ENCODE measurements around the gene METAP1. TPM values are rescaled to one million over a fixed set of nuclear protein-coding genes. Genes with fewer than 3 reads are reported as not detected.
"Not testable (repeated sequence)": the region's sequence is repeated elsewhere in the genome, so short reads cannot be mapped to it uniquely, and the experiment has no call there.

METAP1 gene
- total RNA-seq, 4 donors from 2014 or later: 37.9 to 87.6 (median 45.9) TPM

DNA sequence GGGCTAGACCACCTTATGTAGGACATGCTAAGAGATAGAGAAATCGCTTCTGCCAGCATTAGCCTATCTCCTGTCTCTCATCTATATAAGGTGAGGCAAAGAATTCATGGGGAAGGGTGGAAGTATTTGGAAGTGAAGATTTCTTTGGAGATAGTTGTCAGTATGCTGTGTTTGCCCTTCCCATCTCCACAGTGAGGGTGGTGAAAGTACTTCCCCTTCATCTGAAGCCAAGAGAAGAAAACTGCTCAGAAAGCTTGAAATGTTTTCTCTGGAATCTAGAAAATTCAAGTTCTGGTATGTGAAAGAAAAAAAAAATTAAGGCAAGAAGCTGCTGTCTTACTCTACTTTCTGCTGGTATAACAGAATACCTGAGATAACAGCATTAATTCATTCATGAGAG, 105.4 kb downstream of the METAP1 start:
- H3K36me3 ChIP-seq: no peaks in the 10 kb centered on the region
- no peaks in the 10 kb centered on the region for H3K4me1 ChIP-seq
- no peak for TF ChIP-seq EP300 (IDR thresholded peaks at IDR 0.05)
- no peak for TF ChIP-seq POLR2A (IDR thresholded peaks at IDR 0.05)
- TF ChIP-seq CTCF (IDR thresholded peaks at IDR 0.05): no peak
- no peak for TF ChIP-seq POLR2AphosphoS5 (IDR thresholded peaks at IDR 0.05)
- H3K9me3 ChIP-seq: no peaks in the 10 kb centered on the region
- 90% methylated on average over 1 of the region's 1 CpG; no CpG with 5 or more reads in 1 of the 2 donors for WGBS, 2 donors (ENCODE audit: low coverage in 1 of 2)
- ATAC-seq: no peak
- no peak overlapping the region for H3K4me3 ChIP-seq
- no peak overlapping the region for H3K27ac ChIP-seq
- H3K27me3 ChIP-seq: no peaks in the 10 kb centered on the region

GRCh38 chr4:99102634-99103033, 107.1 kb downstream of the METAP1 start:
- H3K27me3 ChIP-seq: no peaks in the 10 kb centered on the region
- no peak overlapping the region for H3K4me3 ChIP-seq
- no peak overlapping the region for H3K27ac ChIP-seq
- no peaks in the 10 kb centered on the region for H3K9me3 ChIP-seq
- H3K4me1 ChIP-seq: no peaks in the 10 kb centered on the region
- no peak for ATAC-seq
- H3K36me3 ChIP-seq: no peaks in the 10 kb centered on the region
- TF ChIP-seq POLR2AphosphoS5 (IDR thresholded peaks at IDR 0.05) (no peak), POLR2A (IDR thresholded peaks at IDR 0.05) (no peak), EP300 (IDR thresholded peaks at IDR 0.05) (no peak), CTCF (IDR thresholded peaks at IDR 0.05) (no peak)
- WGBS, 2 donors (ENCODE audit: low coverage in 1 of 2): 95% methylated on average over 2 of the region's 2 CpGs; no CpG with 5 or more reads in 1 of the 2 donors

GRCh38 chr4:99103166-99103565, 107.6 kb downstream of the METAP1 start:
- Histone ChIP-seq H3K4me1 (no peaks in the 10 kb centered on the region), H3K4me3 (no peak overlapping the region), H3K36me3 (no peaks in the 10 kb centered on the region), H3K27me3 (no peaks in the 10 kb centered on the region), H3K9me3 (no peaks in the 10 kb centered on the region), H3K27ac (no peak overlapping the region)
- TF ChIP-seq POLR2A (IDR thresholded peaks at IDR 0.05) (no peak), POLR2AphosphoS5 (IDR thresholded peaks at IDR 0.05) (no peak), CTCF (IDR thresholded peaks at IDR 0.05) (no peak), EP300 (IDR thresholded peaks at IDR 0.05) (no peak)
- ATAC-seq: no peak

GRCh38 chr4:99104153-99104552, 108.6 kb downstream of the METAP1 start:
- Histone ChIP-seq H3K27me3 (no peaks in the 10 kb centered on the region), H3K4me3 (no peak overlapping the region), H3K4me1 (no peaks in the 10 kb centered on the region), H3K36me3 (no peaks in the 10 kb centered on the region), H3K27ac (no peak overlapping the region), H3K9me3 (no peaks in the 10 kb centered on the region)
- 67 to 90% methylated on average over 1 of the region's 1 CpG for WGBS, 2 donors (ENCODE audit: low coverage in 1 of 2)
- TF ChIP-seq POLR2AphosphoS5 (IDR thresholded peaks at IDR 0.05): no peak
- TF ChIP-seq POLR2A (IDR thresholded peaks at IDR 0.05): no peak
- no peak for TF ChIP-seq EP300 (IDR thresholded peaks at IDR 0.05)
- TF ChIP-seq CTCF (IDR thresholded peaks at IDR 0.05): no peak
- no peak for ATAC-seq

DNA sequence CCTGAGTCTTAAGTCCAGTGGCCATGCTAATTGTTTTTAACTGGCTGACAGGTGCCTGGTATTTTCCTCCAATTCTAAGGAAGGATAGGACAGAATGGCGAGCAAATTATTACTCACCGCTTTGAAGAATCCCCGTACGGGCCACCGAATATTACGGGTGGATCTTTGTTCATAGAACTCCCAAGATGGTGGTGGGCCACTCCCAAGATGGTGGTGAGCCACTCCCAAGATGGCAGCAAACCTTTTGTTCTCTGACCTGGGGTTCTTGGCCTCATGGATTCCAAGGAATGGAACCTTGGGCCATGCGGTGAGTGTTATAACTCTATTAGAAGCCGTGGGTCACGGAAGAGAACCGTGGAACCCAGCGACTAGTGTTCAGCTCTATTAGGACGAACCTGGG, 113.8 kb downstream of the METAP1 start:
- not testable (repeated sequence) for H3K9me3 ChIP-seq, H3K27me3 ChIP-seq, H3K36me3 ChIP-seq, ATAC-seq, H3K4me1 ChIP-seq, H3K27ac ChIP-seq, H3K4me3 ChIP-seq
- 79 to 83% methylated on average over 10 to 12 of the region's 12 CpGs for WGBS, 2 donors (ENCODE audit: low coverage in 1 of 2)

Small RNA genes within 50 kb of the gene (small RNA-seq; reads per million reads assigned to genes)
- gene MIR3684: 0 reads per million in 4 donors
- gene RNU7-149P: 0 reads per million in 4 donors

Other genes with a start within 250 kb of the METAP1 start
- gene EIF4E, start 66.6 kb upstream of the METAP1 start, total RNA-seq: 100 to 1,000 TPM in 2 of 4 donors, 10 to 100 TPM in 2; 68.3 to 112 (median 97.5) TPM
- 100 to 1,000 TPM; 299 to 529 (median 465) TPM for gene ADH5, start 93.1 kb downstream of the METAP1 start, total RNA-seq
- gene ADH4, start 148.6 kb downstream of the METAP1 start, total RNA-seq: 10 to 100 TPM in 1 of 4 donors, 1 to 10 TPM in 3; 1.1 to 10.9 (median 4.1) TPM
- under 1 TPM in 1 of 4 donors, not detected in 3; 0.19 TPM for gene ADH6, start 223.5 kb downstream of the METAP1 start, total RNA-seq

Measured in gastroesophageal sphincter (tissue), 4 donors.